Measurements from ENCODE around the gene HOXB2. TPM values are rescaled to one million over a fixed set of nuclear protein-coding genes. Genes with fewer than 3 reads are reported as not detected.

The HOXB2 gene
- total RNA-seq, 4 donors from 2014 or later = 1.4 to 9.6 (median 4.1) TPM

DNA sequence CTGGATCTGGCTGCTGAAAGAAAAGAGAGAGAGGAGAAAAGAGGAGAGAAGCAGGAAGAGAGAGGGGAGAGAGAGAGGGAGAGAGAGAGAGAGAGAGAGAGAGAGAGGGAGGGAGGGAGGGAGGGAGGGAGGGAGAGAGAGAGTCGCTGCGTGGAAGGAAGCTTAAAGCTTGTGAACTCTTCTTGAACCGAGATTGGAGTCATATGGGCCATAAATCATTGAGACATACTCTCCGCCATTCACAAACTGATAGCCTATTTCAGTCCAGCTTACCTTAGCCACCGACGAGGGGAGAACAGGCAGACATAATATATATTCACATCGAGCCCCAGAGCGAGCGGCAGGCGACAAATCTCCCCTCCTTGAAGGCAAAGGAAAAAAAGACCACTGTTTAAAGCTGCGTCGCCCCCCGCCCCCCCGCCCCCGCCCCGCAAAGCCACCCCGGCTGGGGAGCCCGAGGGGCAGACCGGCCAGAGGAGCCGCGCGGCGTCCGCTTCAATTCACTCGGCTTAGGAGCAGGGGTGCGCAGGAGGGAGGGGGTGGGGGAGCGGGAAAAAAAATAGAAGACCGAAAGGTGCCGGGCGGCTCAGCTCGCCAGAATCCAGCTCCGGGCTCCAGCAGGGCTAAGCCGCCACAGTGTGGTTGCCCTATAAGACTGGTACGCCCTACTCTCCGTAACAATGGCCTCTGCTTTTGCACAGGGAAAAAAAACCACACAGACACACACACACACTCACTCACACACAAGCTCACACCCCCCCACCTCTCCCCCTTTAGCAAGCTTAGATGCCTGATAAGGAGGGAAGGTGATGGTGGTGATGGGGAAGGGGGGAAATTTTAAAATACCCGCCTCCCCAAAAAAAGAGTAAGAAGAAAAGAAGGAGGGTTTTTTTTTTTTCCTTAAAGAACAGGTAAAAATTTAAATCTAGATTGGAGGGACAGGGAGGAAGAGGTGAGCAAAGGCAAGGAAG lies 10.6 kb upstream of the HOXB2 start:
- Histone ChIP-seq H3K36me3 (peaks cover 0 to 10% (median 0%) of the 10 kb centered on the region in 3 donors), H3K4me1 (peaks cover 0 to 73% (median 2%) of the 10 kb centered on the region in 4 donors), H3K27me3 (no peaks in the 10 kb centered on the region), H3K9me3 (no peaks in the 10 kb centered on the region), H3K4me3 (peak overlapping the region; percentile 1 to 52 (median 28)), H3K27ac (peak overlapping the region; percentile 49 to 96 (median 68))
- DNase-seq = no peak
- TF ChIP-seq POLR2A (IDR thresholded peaks at IDR 0.05) (no peak), CTCF (IDR thresholded peaks at IDR 0.05) (no peak)

GRCh38 chr17:48554412-48555257 lies 9.7 kb upstream of the HOXB2 start:
- DNase-seq = no peak
- H3K4me3 ChIP-seq = peak overlapping the region; percentile 5 to 52 (median 14)
- H3K27me3 ChIP-seq = no peaks in the 10 kb centered on the region
- peaks cover 0 to 70% (median 2%) of the 10 kb centered on the region in 4 donors for H3K4me1 ChIP-seq
- H3K27ac ChIP-seq = peak overlapping the region; percentile 49 to 96 (median 68)
- H3K9me3 ChIP-seq = no peaks in the 10 kb centered on the region
- H3K36me3 ChIP-seq = peaks cover 0 to 19% (median 3%) of the 10 kb centered on the region in 3 donors
- no peak for TF ChIP-seq POLR2A (IDR thresholded peaks at IDR 0.05)
- TF ChIP-seq CTCF (IDR thresholded peaks at IDR 0.05) = no peak

DNA sequence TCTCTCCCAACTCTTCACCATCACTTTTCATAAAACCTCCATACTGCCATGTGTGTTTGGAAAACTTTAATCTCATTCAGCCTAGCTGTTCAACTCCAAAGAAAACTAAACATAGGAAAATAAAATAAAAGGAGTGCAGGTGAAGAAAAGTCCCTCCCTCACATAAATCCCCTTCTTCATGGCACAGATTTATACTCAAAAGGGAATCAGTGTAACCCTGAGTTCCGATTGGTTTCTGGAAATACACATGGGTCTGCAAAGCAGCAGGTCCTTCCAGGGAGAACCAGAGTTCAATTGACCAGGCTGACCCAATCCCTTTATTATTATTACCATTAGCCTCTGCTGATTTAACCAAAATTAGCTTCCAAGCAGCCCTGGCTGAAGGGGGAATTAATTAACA lies 8.9 kb upstream of the HOXB2 start:
- Histone ChIP-seq H3K9me3 (no peaks in the 10 kb centered on the region), H3K36me3 (peaks cover 0 to 23% (median 3%) of the 10 kb centered on the region in 3 donors), H3K27me3 (no peaks in the 10 kb centered on the region), H3K27ac (peak overlapping the region; percentile 49 to 96 (median 68)), H3K4me1 (peaks cover 0 to 62% (median 2%) of the 10 kb centered on the region in 4 donors), H3K4me3 (peak overlapping the region in 1 of 4 donors; percentile 52)
- DNase-seq = no peak
- TF ChIP-seq CTCF (IDR thresholded peaks at IDR 0.05) = no peak
- no peak for TF ChIP-seq POLR2A (IDR thresholded peaks at IDR 0.05)

DNA sequence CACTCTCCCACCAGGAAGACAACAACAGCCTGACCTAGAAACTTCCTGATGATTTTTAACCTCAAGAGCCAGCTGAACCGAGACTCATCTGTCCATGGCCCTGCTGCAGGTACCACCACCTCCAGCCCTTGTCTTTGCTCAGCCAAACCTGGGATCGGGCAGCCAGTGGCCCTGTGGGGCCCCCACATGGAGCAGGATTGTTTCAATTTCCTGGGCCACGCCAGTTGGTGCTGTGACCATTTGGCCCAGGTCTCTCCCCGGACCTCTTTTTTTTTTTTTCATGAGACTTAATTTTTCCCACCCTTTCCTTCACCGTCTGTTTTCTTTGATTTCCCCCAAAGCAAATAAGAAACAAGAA lies 8.3 kb upstream of the HOXB2 start:
- Histone ChIP-seq H3K4me3 (peak overlapping the region in 1 of 4 donors; percentile 21), H3K36me3 (peaks cover 0 to 23% (median 3%) of the 10 kb centered on the region in 3 donors), H3K4me1 (peaks cover 0 to 56% (median 2%) of the 10 kb centered on the region in 4 donors), H3K9me3 (no peaks in the 10 kb centered on the region), H3K27me3 (no peaks in the 10 kb centered on the region), H3K27ac (peak overlapping the region; percentile 29 to 96 (median 56))
- no peak for DNase-seq
- TF ChIP-seq POLR2A (IDR thresholded peaks at IDR 0.05) (no peak), CTCF (IDR thresholded peaks at IDR 0.05) (no peak)

- peak overlapping the region; percentile 49 to 96 (median 63) for H3K27ac ChIP-seq
- H3K9me3 ChIP-seq = no peaks in the 10 kb centered on the region
- peaks cover 0 to 23% (median 3%) of the 10 kb centered on the region in 3 donors for H3K36me3 ChIP-seq
- DNase-seq = no peak
- peaks cover 0 to 55% (median 2%) of the 10 kb centered on the region in 4 donors for H3K4me1 ChIP-seq
- no peaks in the 10 kb centered on the region for H3K27me3 ChIP-seq
- TF ChIP-seq CTCF (IDR thresholded peaks at IDR 0.05) (no peak), POLR2A (IDR thresholded peaks at IDR 0.05) (no peak)
- peak overlapping the region in 1 of 4 donors; percentile 21 for H3K4me3 ChIP-seq
These were observed 7.7 kb upstream of the HOXB2 start for GRCh38 chr17:48552466-48553189.
